HepG2 (cell line): ENCODE data around the gene MAN1C1. TPM values are rescaled to one million over a fixed set of nuclear protein-coding genes. Genes with fewer than 3 reads are reported as not detected.

Experiments
- ATAC-seq: fragments of 200-7000 bp; cut with Tn5 transposase; 3 replicates; pipeline ENCODE4 v1.9.1; 2020; ENCODE audit warnings: mild to moderate bottlenecking, moderate library complexity
- BruUV-seq: library from RNA; stranded (reverse); fragments of 400-500 nt; replicated peaks from 2 replicates; lab custom pipeline; 2021; lab: Mats Ljungman, UMichigan
- CTCF ChIA-PET: fragments of 300-600 bp; formaldehyde crosslinking; extraction: SDS; loops from one replicate; lab custom pipeline; 2021; ENCODE audit warnings: low total read pairs, inconsistent platforms, low intra/inter-chr PET ratio; lab: Yijun Ruan, JAX
- POLR2A ChIA-PET: fragments of 350-600 bp; sonication (Branson Sonifier 250); formaldehyde crosslinking; loops from one replicate; lab custom pipeline; 2020; ENCODE audit warnings: antibody characterized with exemption, inconsistent platforms; lab: Yijun Ruan, JAX
- DNase-seq: peaks from one replicate; pipeline ENCODE4 v3.0.0-alpha.2; 2015; ENCODE audit warnings: low spot score
- FAIRE-seq: peaks from 3 replicates; lab custom pipeline; 2011; peaks lifted over from hg19 to GRCh38; lab: Jason Lieb, UNC
- H2AFZ ChIP-seq: one replicate; pipeline ENCODE4 v1.6.1; 2011; ENCODE audit warnings: low read length, inconsistent platforms
- H3K27ac ChIP-seq: fragments of 300-600 bp; 3 replicates; pipeline ENCODE4 v1.8.0; 2011; ENCODE audit warnings: mixed run types, mild to moderate bottlenecking, mixed read lengths, low read length, inconsistent platforms; ENCODE audit not compliant: insufficient read depth; ENCODE audit errors: extremely low read length
- H3K27me3 ChIP-seq, 2 experiments: fragments of 200-600 bp in 1 of 2; 2 replicates in 1 of 2; 3 replicates in 1 of 2; pipeline versions ENCODE4 v1.6.0 to v1.8.0; 2011; ENCODE audit warnings: low read length in 2 of 2, mild to moderate bottlenecking in 2 of 2, moderate library complexity in 2 of 2, inconsistent platforms in 1 of 2; ENCODE audit not compliant: insufficient read depth in 2 of 2, control insufficient read depth in 1 of 2
- H3K36me3 ChIP-seq, 2 experiments: fragments of 200-600 bp in 1 of 2; replicated peaks in 1 of 2; 2 replicates in 1 of 2; 3 replicates in 1 of 2; pipeline versions ENCODE4 v1.5.1 to v1.8.0; 2011; ENCODE audit warnings: low read length in 2 of 2, inconsistent platforms in 1 of 2; ENCODE audit not compliant: insufficient read depth in 2 of 2, control insufficient read depth in 1 of 2
- H3K4me1 ChIP-seq: 2 replicates; pipeline ENCODE4 v1.5.1; 2012; ENCODE audit warnings: low read length, inconsistent platforms; ENCODE audit not compliant: insufficient read depth
- H3K4me2 ChIP-seq: 2 replicates; pipeline ENCODE4 v1.6.0; 2011; ENCODE audit warnings: low read depth, low read length, inconsistent platforms
- H3K4me3 ChIP-seq, 3 experiments: fragments of 200-600 bp in 1 of 3; sonication (generic), shearing (Covaris generic) in 1 of 3; replicated peaks in 1 of 3; 2 replicates each; pipeline ENCODE4 v1.5.1; 2011 to 2016; ENCODE audit warnings: low read length in 3 of 3, inconsistent platforms in 2 of 3, low read depth in 2 of 3, mild to moderate bottlenecking in 2 of 3, control low read depth in 1 of 3, mixed read lengths in 1 of 3; ENCODE audit not compliant: insufficient read depth in 1 of 3
- H3K79me2 ChIP-seq: one replicate; pipeline ENCODE4 v1.6.1; 2011; ENCODE audit warnings: low read length, inconsistent platforms; ENCODE audit not compliant: insufficient read depth
- H3K9ac ChIP-seq: 2 replicates; pipeline ENCODE4 v1.6.0; 2011; ENCODE audit warnings: mild to moderate bottlenecking, low read depth, low read length, inconsistent platforms; ENCODE audit not compliant: insufficient read depth
- H3K9me3 ChIP-seq: 2 replicates; pipeline ENCODE4 v1.5.1; 2012; ENCODE audit warnings: mild to moderate bottlenecking, low read length
- H4K20me1 ChIP-seq: 2 replicates; pipeline ENCODE4 v1.6.0; 2011; ENCODE audit warnings: inconsistent platforms, mild to moderate bottlenecking, low read length, moderate library complexity; ENCODE audit not compliant: insufficient read depth
- ATF3 ChIP-seq: sonication (generic); formaldehyde crosslinking; IDR thresholded peaks from 2 replicates; pipeline ENCODE4 v1.4.0; 2020; ENCODE audit warnings: missing genetic modification reagents
- BRD4 ChIP-seq: sonication (generic); formaldehyde crosslinking; IDR thresholded peaks from 2 replicates; pipeline ENCODE4 v1.4.0; 2020; ENCODE audit warnings: missing genetic modification reagents
- FOXK1 ChIP-seq: sonication (generic); formaldehyde crosslinking; IDR thresholded peaks from 2 replicates; pipeline ENCODE4 v1.4.0; 2020; ENCODE audit warnings: low read depth, missing genetic modification reagents, borderline replicate concordance
- GPBP1L1 ChIP-seq: sonication (generic); formaldehyde crosslinking; IDR thresholded peaks from 2 replicates; pipeline ENCODE4 v1.5.0; 2020; ENCODE audit warnings: mild to moderate bottlenecking, missing genetic modification reagents
- MAF1 ChIP-seq: sonication (generic); formaldehyde crosslinking; IDR thresholded peaks from 2 replicates; pipeline ENCODE4 v1.5.0; 2020; ENCODE audit warnings: missing genetic modification reagents, borderline replicate concordance
- NFYC ChIP-seq: IDR thresholded peaks from 2 replicates; pipeline ENCODE4 v1.6.1; 2016; ENCODE audit warnings: missing genetic modification reagents, missing compliant biosample characterization
- PCBP2 ChIP-seq: fragments of 200-400 bp; formaldehyde crosslinking; optimal IDR thresholded peaks from 2 replicates; pipeline ENCODE3; 2018; ENCODE audit warnings: low read length, low read depth; ENCODE audit not compliant: poor library complexity, severe bottlenecking
- SOX6 ChIP-seq, 2 experiments: fragments of 450-650 bp in 1 of 2; sonication (generic) in 1 of 2; formaldehyde crosslinking in 1 of 2; IDR thresholded peaks; 2 replicates each; pipeline versions ENCODE4 v1.4.0 to v1.6.1; 2017 to 2020; ENCODE audit warnings: antibody characterized with exemption in 1 of 2, mild to moderate bottlenecking in 1 of 2, missing genetic modification reagents in 1 of 2
- YY1 ChIP-seq: IDR thresholded peaks from 2 replicates; pipeline ENCODE4 v1.6.1; 2011; ENCODE audit warnings: low read length, low read depth, moderate library complexity, mild to moderate bottlenecking; ENCODE audit not compliant: insufficient read depth, insufficient replicate concordance
- ZFP82 ChIP-seq: sonication (generic); formaldehyde crosslinking; IDR thresholded peaks from 2 replicates; pipeline ENCODE4 v1.5.1; 2020; ENCODE audit warnings: mild to moderate bottlenecking, missing genetic modification reagents, borderline replicate concordance
- ZNF230 ChIP-seq: sonication (generic); formaldehyde crosslinking; IDR thresholded peaks from 2 replicates; pipeline ENCODE4 v1.4.0; 2020; ENCODE audit warnings: mild to moderate bottlenecking, missing genetic modification reagents
- ZNF264 ChIP-seq: sonication (generic); formaldehyde crosslinking; IDR thresholded peaks from 2 replicates; pipeline ENCODE4 v1.4.0; 2020; ENCODE audit warnings: missing genetic modification reagents
- ZNF282 ChIP-seq: fragments of 450-650 bp; IDR thresholded peaks from 2 replicates; pipeline ENCODE4 v1.6.1; 2018; ENCODE audit not compliant: partially characterized antibody
- ZNF468 ChIP-seq: sonication (generic); formaldehyde crosslinking; IDR thresholded peaks from 2 replicates; pipeline ENCODE4 v1.8.0; 2022; ENCODE audit warnings: mild to moderate bottlenecking, moderate library complexity, missing genetic modification reagents
- ZNF552 ChIP-seq: sonication (generic); formaldehyde crosslinking; IDR thresholded peaks from 2 replicates; pipeline ENCODE4 v1.9.0; 2022; ENCODE audit warnings: missing genetic modification reagents, mild to moderate bottlenecking, borderline replicate concordance
- ZNF687 ChIP-seq: sonication (generic); formaldehyde crosslinking; IDR thresholded peaks from 2 replicates; pipeline ENCODE4 v1.5.1; 2020; ENCODE audit warnings: mild to moderate bottlenecking, missing genetic modification reagents, moderate library complexity
- ZNF737 ChIP-seq: sonication (generic); formaldehyde crosslinking; IDR thresholded peaks from 2 replicates; pipeline ENCODE4 v1.5.0; 2020; ENCODE audit warnings: missing genetic modification reagents, mild to moderate bottlenecking, borderline replicate concordance
- WGBS: methylation state at CpG from one replicate; pipeline ENCODE4 v1.1.6; 2017; ENCODE audit warnings: low lambda C conversion rate; 5-methylcytosine and 5-hydroxymethylcytosine counted together
- in situ Hi-C: cut with HindIII; loops from 2 replicates; pipeline ENCODE4 v1.10.0; 2017; ENCODE audit warnings: low pct_unique_long_range_greater_than_20kb; ENCODE audit not compliant: extremely low pct_ligation_motif_present
- intact Hi-C: fragments of 100-400 bp; cut with micrococcal nuclease; formaldehyde crosslinking; loops from one replicate; pipeline ENCODE4 v1.10.0; 2022; ENCODE audit not compliant: unreplicated experiment
- polyA plus RNA-seq, 8 experiments: library from polyadenylated mRNA; depleted of rRNA in 3 of 8; stranded (reverse) in 7 of 8; unstranded in 1 of 8; fragments of >200 nt; fragmentation: Illumina TruSeq in 4 of 8; extraction: Trizol in 4 of 8; gene quantifications; 2 replicates each; pipeline versions ENCODE4 v1.2.1 to v1.2.3, GENCODE V29; 2011 to 2016; ENCODE audit warnings: low read depth in 4 of 8, missing spikeins in 1 of 8, mixed read lengths in 1 of 8; ENCODE audit not compliant: insufficient read depth in 1 of 8
- total RNA-seq, 5 experiments: library from RNA; depleted of rRNA; stranded (reverse); fragments of >200 nt; fragmentation: Illumina TruSeq; extraction: Trizol; gene quantifications; 2 replicates each; pipeline ENCODE4 v1.2.3, GENCODE V29; 2016; ENCODE audit warnings: low read depth in 1 of 5

The MAN1C1 gene
- total and polyA plus RNA-seq, 2 of the 13 experiments (the other 11 are each of a cell fraction or from before 2014, with no cell fraction given): 0.18 to 0.49 TPM

DNA sequence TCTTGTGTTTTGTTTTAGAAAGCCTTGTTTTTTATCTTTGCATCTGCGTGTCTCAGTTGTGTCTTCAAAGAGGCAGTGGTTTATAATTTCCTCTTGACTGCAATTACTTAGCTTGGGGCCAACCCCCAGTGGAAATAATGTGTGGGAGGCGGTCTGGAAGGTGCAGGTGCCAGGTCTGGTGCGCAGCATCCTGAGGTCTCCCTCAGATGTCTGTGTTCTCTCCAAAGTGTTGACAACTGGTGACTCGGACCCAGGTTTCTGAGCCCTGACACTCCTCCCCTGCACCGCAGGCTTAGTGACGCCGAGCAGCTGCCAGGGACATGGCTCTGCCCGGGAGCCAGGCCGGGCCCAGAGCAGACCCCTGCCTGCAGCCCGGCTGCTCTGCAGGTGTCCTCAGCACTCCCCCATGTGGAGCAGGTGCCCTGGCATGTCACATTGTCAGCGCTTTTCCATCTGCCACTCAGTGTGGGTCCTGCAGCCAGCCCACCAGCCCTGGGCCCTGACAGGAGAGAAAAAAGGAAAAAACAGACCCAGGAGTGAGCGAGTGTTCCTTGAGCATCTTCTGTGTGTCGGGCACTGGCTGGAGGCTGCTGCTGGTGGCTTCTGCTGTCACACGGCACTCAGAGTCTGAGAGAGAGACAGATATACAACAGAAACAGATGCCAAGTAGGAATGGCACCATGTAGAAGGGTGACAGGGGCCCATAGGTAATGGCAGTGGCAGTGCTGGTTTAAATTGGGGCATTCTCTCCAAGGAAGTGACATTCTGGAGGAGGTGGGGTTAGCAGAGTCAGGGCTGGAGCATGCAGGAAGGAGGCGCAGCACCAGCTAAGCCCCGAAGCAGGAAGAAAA lies 158.6 kb downstream of the MAN1C1 start (continued):
- TF ChIP-seq ZNF687 (CRISPR knock-in tag) (peak; percentile 25; the same call in 1 of the 2 replicates), FOXK1 (CRISPR knock-in tag) (no peak)

DNA sequence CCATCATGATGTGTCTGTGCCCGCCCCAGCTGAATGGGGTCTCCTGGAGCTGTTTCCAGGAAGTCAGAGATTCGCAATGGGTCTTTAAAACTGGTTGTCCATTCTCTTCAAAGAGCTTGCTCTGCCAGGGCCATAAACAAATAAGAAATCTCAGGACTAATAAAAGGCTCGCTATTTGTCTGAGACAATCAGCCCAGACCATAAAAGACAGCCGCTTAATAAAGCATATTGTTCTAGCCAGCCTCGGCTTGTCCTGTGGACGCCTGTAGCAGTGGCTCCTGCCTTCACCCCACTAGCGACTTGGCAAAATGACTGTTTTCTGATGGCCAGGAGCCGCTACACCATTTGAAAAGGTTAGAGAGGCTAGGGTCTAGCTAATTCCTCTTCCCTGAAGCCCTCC lies 162.8 kb downstream of the MAN1C1 start:
- no TSS peak for BruUV-seq
- Histone ChIP-seq H3K9me3 (no peaks in the 10 kb centered on the region), H3K9ac (no peak overlapping the region), H4K20me1 (no peaks in the 10 kb centered on the region), H3K4me1 (peaks cover 32% of the 10 kb centered on the region), H3K4me3 (no peak overlapping the region), H3K27me3 (peaks cover 0 to 32% of the 10 kb centered on the region in 2 experiments; a peak in 4 of 5 replicates), H3K4me2 (no peak overlapping the region), H3K79me2 (no peaks in the 10 kb centered on the region), H2AFZ (no peak overlapping the region), H3K36me3 (no peaks in the 10 kb centered on the region), H3K27ac (no peak overlapping the region)
- ChIA-PET POLR2A (no interaction called here), CTCF (no interaction called here)
- ATAC-seq: no peak
- no peak for FAIRE-seq
- intact Hi-C loops: loop anchor here (10.0 kb wide), 1 partner anchor 85 kb away; no protein-coding TSS in a partner anchor
- in situ Hi-C loops: no loop called here
- no peak for DNase-seq
- 56% methylated on average over 8 of the region's 8 CpGs for WGBS
- TF ChIP-seq MAF1 (CRISPR knock-in tag) (no peak), NFYC (CRISPR knock-in tag) (no peak), ZNF264 (no peak), ZNF282 (no peak), BRD4 (CRISPR knock-in tag) (no peak), GPBP1L1 (CRISPR knock-in tag) (no peak), ATF3 (CRISPR knock-in tag) (no peak), SOX6 (IDR thresholded peaks at IDR 0.05) (no peak), SOX6 (CRISPR knock-in tag; IDR thresholded peaks at IDR 0.05) (no peak), ZNF468 (no peak), ZNF552 (CRISPR knock-in tag) (no peak), PCBP2 (no peak), ZFP82 (CRISPR knock-in tag) (no peak), ZNF737 (CRISPR knock-in tag) (no peak), YY1 (no peak), ZNF230 (CRISPR knock-in tag) (no peak)
